ENCODE data around the gene SAP30.
A peak's percentile ranks its signal among the peaks of the same experiment; 100 is the strongest.

SAP30 gene

GRCh38 chr4:173367946-173368345 lies 2.8 kb upstream of the SAP30 start:
- no peak for DNase-seq

GRCh38 chr4:173370130-173370476 lies 651 bp upstream of the SAP30 start:
- DNase-seq: no peak

DNA sequence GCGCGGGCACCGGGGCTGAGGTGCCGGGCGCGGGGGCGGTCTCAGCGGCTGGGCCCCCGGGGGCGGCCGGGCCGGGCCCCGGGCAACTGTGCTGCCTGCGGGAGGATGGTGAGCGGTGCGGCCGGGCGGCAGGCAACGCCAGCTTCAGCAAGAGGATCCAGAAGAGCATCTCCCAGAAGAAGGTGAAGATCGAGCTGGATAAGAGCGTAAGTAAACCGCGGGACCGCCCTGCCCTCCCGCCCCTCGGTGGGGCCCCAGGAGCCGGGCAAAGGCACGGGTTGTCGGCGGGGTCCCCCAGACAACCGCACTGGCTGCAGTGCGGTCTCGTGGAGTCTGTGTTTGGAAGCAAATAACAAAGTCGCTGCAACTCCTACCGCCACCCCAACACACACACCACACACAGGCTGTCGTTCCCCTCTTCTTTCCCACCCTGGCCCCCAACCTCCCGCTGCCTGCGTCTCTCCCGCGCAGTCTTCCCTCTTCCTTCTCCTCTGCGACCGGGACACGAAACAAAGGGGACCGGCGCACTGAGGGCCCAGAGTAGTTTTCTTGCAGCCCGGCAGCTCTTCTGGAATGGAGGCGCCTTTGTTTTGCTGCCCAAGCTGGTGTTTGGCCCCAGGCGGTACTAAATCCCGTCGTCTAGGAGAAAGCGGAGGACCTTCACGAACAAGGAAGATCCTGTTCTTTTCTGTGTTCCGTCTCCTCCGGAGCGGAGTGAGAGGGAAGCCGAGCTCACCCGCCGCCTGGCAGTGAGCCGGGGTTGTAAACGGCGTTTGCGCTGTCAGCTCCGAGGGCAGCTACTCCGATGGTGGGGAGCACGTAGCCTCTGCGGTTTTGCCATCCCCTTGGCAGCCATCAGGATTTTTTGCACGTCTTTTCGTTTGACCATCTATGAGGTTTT lies 788 bp downstream of the SAP30 start:
- peak; percentile 21 for DNase-seq

GRCh38 chr4:173374588-173374987 lies 3.8 kb downstream of the SAP30 start:
- no peak for DNase-seq

- DNase-seq: no peak
These were observed 9.2 kb downstream of the SAP30 start for GRCh38 chr4:173379929-173380328.

DNA sequence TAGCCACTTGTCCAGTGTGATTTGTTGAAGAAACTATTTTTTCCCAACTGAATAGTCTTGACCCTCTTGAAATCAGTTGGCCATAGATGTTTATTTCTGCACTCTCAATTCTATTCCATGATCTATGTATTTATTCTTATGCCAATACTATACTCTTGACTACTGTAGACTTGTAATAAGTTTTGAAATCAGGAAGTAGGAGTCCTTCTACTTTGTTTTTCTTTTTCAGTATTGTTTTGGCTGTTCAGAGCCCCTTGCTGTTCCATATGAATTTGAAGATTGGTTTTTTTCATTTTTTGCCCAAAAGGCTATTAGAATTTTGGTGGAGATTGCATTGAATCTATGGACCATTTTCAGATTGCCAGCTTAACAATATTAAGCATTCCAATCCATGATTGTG lies 10.2 kb downstream of the SAP30 start:
- no peak for DNase-seq

GRCh38 chr4:173381610-173382009 lies 10.9 kb downstream of the SAP30 start:
- DNase-seq: no peak

GRCh38 chr4:173382349-173382748 lies 11.6 kb downstream of the SAP30 start:
- DNase-seq: no peak

DNA sequence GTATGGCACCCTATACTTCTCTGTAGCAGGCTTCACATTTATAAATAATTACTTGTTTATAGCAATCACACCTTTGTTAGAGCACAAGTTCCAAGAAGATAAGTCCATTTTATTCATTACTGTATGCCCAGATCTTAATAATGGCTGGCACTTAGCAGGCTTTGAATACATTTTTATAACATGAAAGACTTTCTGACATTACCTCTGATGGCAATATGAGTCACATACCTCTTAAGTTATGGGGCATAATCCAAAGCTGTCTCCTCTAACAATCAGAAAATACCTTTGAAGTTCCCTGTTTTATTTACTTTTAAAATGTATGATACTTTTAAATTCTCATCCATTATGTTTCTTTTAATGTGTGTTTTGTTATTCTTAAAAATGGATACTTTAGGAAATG lies 16.0 kb downstream of the SAP30 start:
- no peak for DNase-seq

- DNase-seq: no peak
These were observed 20.9 kb downstream of the SAP30 start for GRCh38 chr4:173391701-173392100.

- no peak for DNase-seq
These were observed 26.9 kb downstream of the SAP30 start for GRCh38 chr4:173397604-173398003.

GRCh38 chr4:173398220-173398619 lies 27.5 kb downstream of the SAP30 start:
- DNase-seq: no peak

DNA sequence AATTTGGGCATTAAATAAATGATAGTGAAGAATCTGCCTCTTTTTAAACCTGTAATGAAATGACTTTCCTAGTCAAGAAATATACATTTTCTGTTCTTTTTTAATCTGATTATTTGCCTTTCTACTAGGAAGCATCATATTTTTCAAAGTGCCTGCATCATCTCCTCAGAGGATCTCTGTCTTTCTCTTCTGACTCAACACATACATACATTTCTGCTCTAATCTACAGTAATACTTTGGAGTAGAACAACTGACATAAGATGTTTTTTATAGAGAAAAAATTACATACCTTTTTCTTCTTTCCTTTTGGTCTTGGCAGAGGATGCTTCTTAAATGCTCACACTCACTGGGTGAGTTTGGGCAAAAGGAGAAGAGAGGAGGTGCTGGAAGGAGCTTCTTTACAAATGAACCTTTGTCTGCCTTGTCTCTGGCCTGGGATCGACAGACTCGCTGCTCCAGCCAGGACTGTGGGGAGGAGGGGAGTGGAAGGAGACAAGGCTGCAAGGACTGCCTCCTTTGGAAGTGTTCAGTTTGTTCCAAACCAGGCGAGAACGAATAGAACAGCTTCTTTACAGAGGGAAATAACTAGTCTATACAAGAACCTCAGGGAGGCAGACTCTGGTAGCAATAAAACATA lies 28.1 kb downstream of the SAP30 start, which contains the start of gene SCRG1:
TSS of gene SCRG1 (minus strand) at position 338 of the 637 bp plus-strand sequence. CDS start 7,702 bp downstream, outside the sequence.
- no peak for DNase-seq

- no peak for DNase-seq
These were observed 30.3 kb downstream of the SAP30 start for GRCh38 chr4:173401063-173401462.

GRCh38 chr4:173403051-173403450 lies 32.3 kb downstream of the SAP30 start:
- no peak for DNase-seq

DNA sequence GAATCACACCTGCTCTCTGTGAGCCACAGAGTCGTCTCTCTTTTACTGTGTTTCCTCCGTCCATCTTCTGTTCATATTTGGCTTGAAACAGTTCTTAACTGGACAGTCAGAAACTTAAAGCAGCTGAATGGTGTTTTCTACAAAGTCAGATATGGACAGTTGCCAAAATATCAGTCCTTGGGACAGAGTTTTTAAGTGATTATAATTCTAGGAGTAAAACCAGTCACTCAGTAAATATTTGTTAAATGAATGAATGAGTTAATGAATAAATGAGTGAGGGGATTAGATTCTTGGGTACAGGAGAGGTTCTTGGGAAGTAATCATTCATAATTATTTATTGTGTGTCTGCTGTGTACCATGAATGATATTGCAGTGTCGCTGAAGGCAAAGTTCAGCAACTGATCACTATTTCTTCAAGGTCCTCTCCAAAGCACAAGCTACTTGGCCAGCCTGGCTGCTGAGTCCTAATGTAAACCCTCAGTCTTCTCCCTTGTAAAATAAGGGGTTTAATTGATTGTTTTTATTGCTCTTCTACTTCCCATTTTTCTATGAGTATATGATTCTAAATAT lies 33.6 kb downstream of the SAP30 start:
- DNase-seq: no peak

DNA sequence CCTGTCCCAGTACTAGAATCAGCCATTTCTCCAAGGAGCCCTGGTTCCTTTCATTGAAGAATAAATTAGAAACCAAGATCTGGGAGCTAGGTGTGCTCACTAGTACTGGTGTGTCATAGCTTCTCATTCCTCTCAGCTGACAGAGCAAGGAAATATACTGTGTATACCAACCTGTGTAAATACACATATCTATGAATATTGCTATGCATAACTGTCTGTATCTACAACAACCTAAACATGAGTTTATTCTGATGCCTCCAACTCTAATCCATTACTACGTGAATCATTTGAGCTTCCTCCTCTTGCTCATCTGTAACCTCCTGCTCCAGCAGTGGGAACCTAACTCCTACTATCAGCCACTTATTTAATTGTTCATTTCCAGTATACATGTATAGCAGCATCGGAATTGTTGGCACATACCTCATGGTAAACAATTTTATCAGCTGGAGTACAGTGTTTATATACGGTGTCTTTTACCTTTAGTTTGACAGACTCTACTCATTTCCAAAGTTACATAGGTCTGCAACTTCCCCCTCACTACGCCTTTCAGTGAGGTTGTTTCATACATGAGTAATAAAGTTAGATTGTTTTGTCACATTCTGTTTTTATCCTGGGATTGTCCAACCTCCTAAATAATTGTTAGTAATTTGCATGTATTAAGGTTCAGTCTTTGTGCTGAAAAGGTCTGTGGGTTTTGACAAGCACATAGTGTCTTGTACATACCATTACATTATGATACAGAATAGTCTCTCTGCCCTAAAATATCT lies 35.3 kb downstream of the SAP30 start:
- no peak for DNase-seq

DNA sequence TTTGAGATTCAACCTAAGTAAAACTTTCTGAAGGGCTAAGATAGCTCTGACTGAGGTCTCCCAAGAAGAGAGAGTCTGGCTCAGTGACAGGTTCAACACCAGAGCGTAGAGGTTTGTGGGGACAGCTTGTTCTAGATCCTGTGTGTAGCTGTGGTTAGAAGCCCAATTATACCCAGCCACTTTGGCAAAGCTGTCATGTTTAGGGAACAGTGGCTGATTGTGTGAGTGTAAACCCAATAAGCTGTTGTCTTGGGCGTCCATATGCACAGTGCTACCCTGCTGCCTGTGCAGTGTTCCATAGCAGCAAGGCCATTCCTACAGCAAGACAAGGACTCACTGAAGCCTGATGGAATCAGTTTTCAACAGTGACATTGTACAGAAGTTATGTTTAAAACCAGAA lies 39.3 kb downstream of the SAP30 start:
- DNase-seq: no peak

DNA sequence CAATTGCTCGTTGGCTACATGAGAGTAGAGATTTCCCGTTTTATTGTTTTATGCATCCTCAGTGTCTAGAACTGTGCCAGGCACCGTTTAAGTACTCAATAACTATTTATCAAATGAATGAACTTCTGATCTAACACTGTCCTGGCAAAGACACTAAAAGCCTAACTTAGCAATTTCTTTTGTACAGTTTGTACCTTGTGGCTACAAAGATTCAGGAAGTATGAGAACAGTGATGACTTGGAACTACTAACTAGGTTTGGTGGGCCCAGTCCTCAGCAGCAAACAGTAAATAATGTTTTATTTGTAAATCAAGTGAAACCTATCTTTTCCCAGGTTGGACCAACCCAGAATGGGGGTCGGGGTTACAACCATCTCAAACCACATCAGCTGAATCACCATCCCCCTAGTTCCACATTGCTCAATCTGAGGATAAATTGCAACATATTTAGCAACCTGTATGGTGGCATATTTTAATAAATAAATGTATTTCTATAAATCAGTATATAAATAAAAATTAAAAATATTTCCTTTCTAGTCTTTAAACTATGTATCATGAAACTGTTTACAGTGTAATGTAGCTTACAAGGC lies 40.4 kb downstream of the SAP30 start:
- no peak for DNase-seq

DNA sequence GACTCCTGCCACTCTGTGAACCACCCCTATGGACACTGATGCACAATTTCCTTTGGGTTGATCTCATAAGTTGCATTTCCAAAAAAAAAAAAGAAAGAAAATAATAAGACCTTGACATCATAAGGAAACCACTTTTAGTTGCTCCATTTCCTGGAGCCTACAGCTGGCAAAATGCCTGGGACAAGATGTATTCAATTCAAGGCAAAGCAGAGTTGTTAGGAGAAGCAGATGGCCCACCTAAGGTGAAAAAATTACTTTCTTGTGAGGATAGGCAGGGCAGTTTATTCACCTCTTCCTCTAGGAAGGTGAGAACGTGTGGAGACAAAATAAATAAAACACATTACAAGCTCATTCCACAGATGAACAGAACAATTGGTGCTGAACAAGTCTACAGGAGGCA lies 42.3 kb downstream of the SAP30 start:
- DNase-seq: no peak

DNA sequence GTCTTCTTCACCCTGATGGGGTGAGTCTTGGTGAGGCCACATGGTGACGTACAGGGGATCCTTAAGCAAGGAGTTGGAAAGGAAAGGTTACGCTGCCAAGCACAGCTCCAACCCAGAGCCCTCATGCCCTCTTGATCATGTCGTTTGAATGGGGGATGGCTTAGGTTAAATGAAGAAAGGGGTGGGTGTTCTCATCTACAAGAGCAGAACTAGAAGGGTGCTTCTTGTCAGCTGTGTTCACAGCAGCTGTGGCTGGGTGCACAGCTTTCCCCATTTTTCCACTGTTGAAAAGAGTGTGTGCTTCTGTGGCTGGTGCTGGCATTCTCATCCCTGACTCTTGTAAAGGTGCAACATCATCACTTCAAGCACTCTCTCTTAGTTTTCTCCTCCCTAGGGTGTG lies 43.7 kb downstream of the SAP30 start:
- no peak for DNase-seq

DNA sequence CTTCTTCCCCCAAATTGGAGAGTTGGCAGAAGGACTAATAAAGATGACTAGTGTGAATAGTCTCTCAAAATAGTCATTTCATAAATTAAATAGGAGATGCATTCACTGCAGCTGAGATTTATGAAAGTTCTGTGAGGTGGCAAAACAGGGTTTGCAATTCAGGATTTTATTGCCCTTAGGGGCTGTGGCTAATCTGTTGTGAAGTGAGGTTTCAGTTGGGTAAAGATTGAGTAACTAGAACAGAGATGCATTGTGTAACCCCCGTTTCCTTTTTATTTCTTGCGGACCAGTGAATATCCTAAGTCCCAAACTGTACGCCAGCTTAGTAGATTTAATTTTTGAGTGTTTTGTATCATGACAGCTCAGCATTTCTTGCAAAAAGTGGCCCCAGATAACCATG lies 44.3 kb downstream of the SAP30 start:
- no peak for DNase-seq

All from NCI-H446 treated with DMSO at 0.1 percent for 48 hours (cell line).